GM12864 (cell line): ENCODE data around the gene TMEM35A.

ENCODE experiments used
- DNase-seq: peaks from one replicate; pipeline ENCODE4 v3.0.0-alpha.2; 2011; ENCODE audit warnings: low read depth
- H3K4me3 ChIP-seq: 2 replicates; pipeline ENCODE4 v1.5.1; 2011; ENCODE audit warnings: mild to moderate bottlenecking, low read depth, low read length, control low read depth
- CTCF ChIP-seq: IDR thresholded peaks from 2 replicates; pipeline ENCODE4 v1.5.1; 2011; ENCODE audit warnings: low read depth, mild to moderate bottlenecking, moderate library complexity, low read length, control low read depth, inconsistent platforms; ENCODE audit errors: missing control alignments

The TMEM35A gene

GRCh38 chrX:101057093-101057714 lies 21.5 kb upstream of the TMEM35A start:
- H3K4me3 ChIP-seq: no peak overlapping the region
- TF ChIP-seq CTCF: no peak
- no peak for DNase-seq

- no peak overlapping the region for H3K4me3 ChIP-seq
- DNase-seq: no peak
- no peak for TF ChIP-seq CTCF
These were observed 16.5 kb upstream of the TMEM35A start for GRCh38 chrX:101062176-101062575.

- no peak for TF ChIP-seq CTCF
- no peak overlapping the region for H3K4me3 ChIP-seq
- no peak for DNase-seq
These were observed 7.1 kb upstream of the TMEM35A start for GRCh38 chrX:101071582-101071981.

GRCh38 chrX:101079736-101080270 lies 1.1 kb downstream of the TMEM35A start:
- H3K4me3 ChIP-seq: no peak overlapping the region
- no peak for DNase-seq
- TF ChIP-seq CTCF: no peak

- no peak overlapping the region for H3K4me3 ChIP-seq
- DNase-seq: no peak
- TF ChIP-seq CTCF: no peak
These were observed 1.8 kb downstream of the TMEM35A start for GRCh38 chrX:101080326-101081124.

GRCh38 chrX:101081231-101081630 lies 2.6 kb downstream of the TMEM35A start:
- H3K4me3 ChIP-seq: no peak overlapping the region
- no peak for DNase-seq
- no peak for TF ChIP-seq CTCF
